Measurements from ENCODE around the gene FGFR3. TPM values are rescaled to one million over a fixed set of nuclear protein-coding genes. Genes with fewer than 3 reads are reported as not detected.

The FGFR3 gene
- total and polyA plus RNA-seq, 5 experiments from 2014 or later: 0.19 TPM; not detected in 4

GRCh38 chr4:1777822-1778641 is 15.1 kb upstream of the FGFR3 start:
- POLR2A ChIA-PET: no interaction called here
- Mint-ChIP-seq H3K27me3 (no peaks in the 10 kb centered on the region), H3K27ac (no peak overlapping the region), H3K9me3 (no peaks in the 10 kb centered on the region), H3K4me3 (no peak overlapping the region), H3K36me3 (no peaks in the 10 kb centered on the region), H3K4me1 (no peaks in the 10 kb centered on the region)
- no peak for ATAC-seq
- DNase-seq: no peak

- ATAC-seq (no peak), DNase-seq (no peak)
- no peaks in the 10 kb centered on the region for H3K4me1 Mint-ChIP-seq
- H3K27ac Mint-ChIP-seq: no peak overlapping the region
- H3K36me3 Mint-ChIP-seq: no peaks in the 10 kb centered on the region
- no peak overlapping the region for H3K4me3 Mint-ChIP-seq
- POLR2A ChIA-PET: no interaction called here
- no peaks in the 10 kb centered on the region for H3K9me3 Mint-ChIP-seq
- H3K27me3 Mint-ChIP-seq: no peaks in the 10 kb centered on the region
Observed at GRCh38 chr4:1778642-1779392, 14.3 kb upstream of the FGFR3 start.

- DNase-seq: no peak
- no peak for ATAC-seq
- Mint-ChIP-seq H3K36me3 (no peaks in the 10 kb centered on the region), H3K4me3 (no peak overlapping the region), H3K4me1 (no peaks in the 10 kb centered on the region), H3K27ac (no peak overlapping the region), H3K27me3 (no peaks in the 10 kb centered on the region), H3K9me3 (no peaks in the 10 kb centered on the region)
- POLR2A ChIA-PET: no interaction called here
Observed at GRCh38 chr4:1779588-1780382, 13.3 kb upstream of the FGFR3 start.

- no peaks in the 10 kb centered on the region for H3K4me1 Mint-ChIP-seq
- no peaks in the 10 kb centered on the region for H3K27me3 Mint-ChIP-seq
- no peak overlapping the region for H3K4me3 Mint-ChIP-seq
- ATAC-seq (no peak), DNase-seq (no peak)
- peak overlapping the region in 1 of 10 donors; percentile 62 for H3K27ac Mint-ChIP-seq
- no peaks in the 10 kb centered on the region for H3K36me3 Mint-ChIP-seq
- POLR2A ChIA-PET: no interaction called here
- no peaks in the 10 kb centered on the region for H3K9me3 Mint-ChIP-seq
Observed at GRCh38 chr4:1780435-1780834, 12.7 kb upstream of the FGFR3 start.

GRCh38 chr4:1783015-1783414 is 10.1 kb upstream of the FGFR3 start:
- Mint-ChIP-seq H3K27me3 (no peaks in the 10 kb centered on the region), H3K36me3 (no peaks in the 10 kb centered on the region), H3K9me3 (no peaks in the 10 kb centered on the region), H3K4me3 (no peak overlapping the region), H3K4me1 (no peaks in the 10 kb centered on the region), H3K27ac (peak overlapping the region in 1 of 10 donors; percentile 72)
- DNase-seq (no peak), ATAC-seq (no peak)
- POLR2A ChIA-PET: no interaction called here

GRCh38 chr4:1783970-1784369 is 9.1 kb upstream of the FGFR3 start:
- DNase-seq (no peak), ATAC-seq (no peak)
- H3K4me3 Mint-ChIP-seq: no peak overlapping the region
- H3K27me3 Mint-ChIP-seq: no peaks in the 10 kb centered on the region
- no peak overlapping the region for H3K27ac Mint-ChIP-seq
- no peaks in the 10 kb centered on the region for H3K4me1 Mint-ChIP-seq
- no peaks in the 10 kb centered on the region for H3K9me3 Mint-ChIP-seq
- POLR2A ChIA-PET: no interaction called here
- H3K36me3 Mint-ChIP-seq: no peaks in the 10 kb centered on the region

GRCh38 chr4:1784395-1784788 is 8.7 kb upstream of the FGFR3 start:
- POLR2A ChIA-PET: no interaction called here
- Mint-ChIP-seq H3K27me3 (no peaks in the 10 kb centered on the region), H3K4me1 (no peaks in the 10 kb centered on the region), H3K9me3 (no peaks in the 10 kb centered on the region), H3K27ac (no peak overlapping the region), H3K36me3 (no peaks in the 10 kb centered on the region), H3K4me3 (no peak overlapping the region)
- DNase-seq: no peak
- ATAC-seq: no peak

- POLR2A ChIA-PET: no interaction called here
- no peak overlapping the region for H3K4me3 Mint-ChIP-seq
- H3K27me3 Mint-ChIP-seq: no peaks in the 10 kb centered on the region
- no peaks in the 10 kb centered on the region for H3K9me3 Mint-ChIP-seq
- H3K36me3 Mint-ChIP-seq: no peaks in the 10 kb centered on the region
- DNase-seq (no peak), ATAC-seq (no peak)
- no peak overlapping the region for H3K27ac Mint-ChIP-seq
- H3K4me1 Mint-ChIP-seq: no peaks in the 10 kb centered on the region
Observed at GRCh38 chr4:1784789-1785591, 8.1 kb upstream of the FGFR3 start.

- H3K9me3 Mint-ChIP-seq: no peaks in the 10 kb centered on the region
- H3K27ac Mint-ChIP-seq: no peak overlapping the region
- no peak overlapping the region for H3K4me3 Mint-ChIP-seq
- DNase-seq (no peak), ATAC-seq (no peak)
- POLR2A ChIA-PET: no interaction called here
- no peaks in the 10 kb centered on the region for H3K27me3 Mint-ChIP-seq
- no peaks in the 10 kb centered on the region for H3K36me3 Mint-ChIP-seq
- no peaks in the 10 kb centered on the region for H3K4me1 Mint-ChIP-seq
Observed at GRCh38 chr4:1785592-1785991, 7.5 kb upstream of the FGFR3 start.

GRCh38 chr4:1786544-1787362 is 6.3 kb upstream of the FGFR3 start:
- Mint-ChIP-seq H3K36me3 (no peaks in the 10 kb centered on the region), H3K27ac (no peak overlapping the region), H3K4me1 (no peaks in the 10 kb centered on the region), H3K9me3 (no peaks in the 10 kb centered on the region), H3K4me3 (no peak overlapping the region), H3K27me3 (peaks cover 0 to 2% (median 0%) of the 10 kb centered on the region in 5 donors)
- no peak for ATAC-seq
- DNase-seq: no peak
- POLR2A ChIA-PET: interaction anchor here (0.6 kb wide), 1 partner anchor 72 kb away, joined by 4 read pairs; no protein-coding TSS in a partner anchor

GRCh38 chr4:1787411-1788077 is 5.5 kb upstream of the FGFR3 start:
- DNase-seq (no peak), ATAC-seq (no peak)
- Mint-ChIP-seq H3K27ac (no peak overlapping the region), H3K27me3 (peaks cover 0 to 2% (median 0%) of the 10 kb centered on the region in 5 donors), H3K36me3 (no peaks in the 10 kb centered on the region), H3K4me3 (no peak overlapping the region), H3K4me1 (no peaks in the 10 kb centered on the region), H3K9me3 (no peaks in the 10 kb centered on the region)
- POLR2A ChIA-PET: no interaction called here

Measured in naive thymus-derived CD8-positive, alpha-beta T cell (primary cell).